ENCODE results near the gene GSTM4. TPM values are rescaled to one million over a fixed set of nuclear protein-coding genes. Genes with fewer than 3 reads are reported as not detected.

The GSTM4 gene
- total and polyA plus RNA-seq, 2 of the 8 experiments (the other 6 are each of a cell fraction or from before 2014, with no cell fraction given) = 11.3 to 31.4 TPM

GRCh38 chr1:109687641-109688499 is 32.0 kb downstream of the GSTM4 start, which contains the start of gene GSTM1 (continued):
- TF ChIP-seq POLR2A (IDR thresholded peaks at IDR 0.05; ENCODE audit: control extremely low read depth in 1 of 2, low read depth in 2 of 2, low read length in 2 of 2) (peak in 1 of 2 experiments; percentile 64; a peak in 1 of 3 replicates), YY1 (IDR thresholded peaks at IDR 0.05; ENCODE audit: low read depth, low read length) (peak; percentile 76), E2F6 (IDR thresholded peaks at IDR 0.05) (0 out of 2 replicates have a peak, but pooled peaks have one; percentile 30), MAX (IDR thresholded peaks at IDR 0.05) (peak; percentile 16; the same call in 1 of the 2 replicates), BACH1 (IDR thresholded peaks at IDR 0.05; ENCODE audit: low read length) (no peak), TAF1 (IDR thresholded peaks at IDR 0.05; ENCODE audit: low read depth, low read length) (peak; percentile 76), RAD21 (IDR thresholded peaks at IDR 0.05 in 1 of 2, conservative IDR thresholded peaks at IDR 0.05 in 1 of 2; ENCODE audit: low read depth in 2 of 2, low read length in 2 of 2) (peak; percentile 34 to 60; a peak in 3 of 4 replicates)
